SK-N-SH (cell line): Measurements from ENCODE around the gene IDUA. TPM values are rescaled to one million over a fixed set of nuclear protein-coding genes. Genes with fewer than 3 reads are reported as not detected.
"Not testable (repeated sequence)": the region's sequence is repeated elsewhere in the genome, so short reads cannot be mapped to it uniquely, and the experiment has no call there.

ENCODE experiments used
- CTCF ChIA-PET: fragments of 300-600, 350-600 bp; formaldehyde crosslinking; extraction: SDS; loops from one replicate; lab custom pipeline; 2021; lab: Yijun Ruan, JAX
- POLR2A ChIA-PET: fragments of 350-600 bp; sonication (Branson Sonifier 250); formaldehyde crosslinking; extraction: SDS; loops from one replicate; lab custom pipeline; 2020; ENCODE audit warnings: antibody characterized with exemption, inconsistent platforms; lab: Yijun Ruan, JAX
- DNase-seq: peaks from one replicate; pipeline ENCODE4 v3.0.0; 2012
- H2AFZ ChIP-seq: fragments of 200-600 bp; sonication (generic); 2 replicates; pipeline ENCODE4 v1.8.1; 2016; ENCODE audit warnings: antibody characterized with exemption, mild to moderate bottlenecking, low read depth
- H3F3A ChIP-seq: fragments of 200-600 bp; sonication (generic); replicated peaks from 2 replicates; pipeline ENCODE3; 2016; ENCODE audit warnings: antibody characterized with exemption, mild to moderate bottlenecking; ENCODE audit not compliant: insufficient read depth
- H3K27ac ChIP-seq, 2 experiments: fragments of 200-500 bp in 1 of 2; fragments of 200-600 bp in 1 of 2; sonication (Bioruptor generic) in 1 of 2; sonication (generic), shearing (Covaris generic) in 1 of 2; 2 replicates each; pipeline versions ENCODE4 v1.5.1 to v1.6.1; 2014 to 2016; ENCODE audit warnings: low read depth in 2 of 2, inconsistent platforms in 1 of 2, low read length in 1 of 2, mild to moderate bottlenecking in 1 of 2, mixed read lengths in 1 of 2
- H3K27me3 ChIP-seq: fragments of 200-600 bp; sonication (generic), shearing (Covaris generic); 2 replicates; pipeline ENCODE4 v1.6.1; 2016; ENCODE audit warnings: mixed run types; ENCODE audit not compliant: insufficient read depth
- H3K36me3 ChIP-seq, 2 experiments: fragments of 200-500 bp in 1 of 2; fragments of 200-600 bp in 1 of 2; sonication (Bioruptor generic) in 1 of 2; sonication (generic) in 1 of 2; replicated peaks in 1 of 2; 2 replicates each; pipeline versions ENCODE3 to v1.5.1; 2014 to 2016; ENCODE audit warnings: low read length in 1 of 2, mild to moderate bottlenecking in 1 of 2; ENCODE audit not compliant: insufficient read depth in 2 of 2, control insufficient read depth in 1 of 2
- H3K4me1 ChIP-seq, 2 experiments: fragments of 200-500 bp in 1 of 2; fragments of 200-600 bp in 1 of 2; sonication (Bioruptor generic) in 1 of 2; sonication (generic), shearing (Covaris generic) in 1 of 2; 2 replicates each; pipeline versions ENCODE4 v1.5.1 to v1.6.1; 2014 to 2016; ENCODE audit warnings: low read depth in 1 of 2, low read length in 1 of 2, mixed run types in 1 of 2; ENCODE audit not compliant: insufficient read depth in 2 of 2, control insufficient read depth in 1 of 2
- H3K4me2 ChIP-seq: fragments of 200-600 bp; sonication (generic), shearing (Covaris generic); 2 replicates; pipeline ENCODE4 v1.6.1; 2017; ENCODE audit warnings: mixed run types
- H3K4me3 ChIP-seq, 2 experiments: fragments of 200-500 bp in 1 of 2; fragments of 200-600 bp in 1 of 2; sonication (Bioruptor generic) in 1 of 2; sonication (generic), shearing (Covaris generic) in 1 of 2; 2 replicates each; pipeline versions ENCODE4 v1.5.1 to v1.8.1; 2014 to 2016; ENCODE audit warnings: low read depth in 2 of 2, inconsistent platforms in 1 of 2, low read length in 1 of 2, mild to moderate bottlenecking in 1 of 2, mixed read lengths in 1 of 2, moderate library complexity in 1 of 2
- H3K79me2 ChIP-seq: fragments of 200-600 bp; sonication (generic); 2 replicates; pipeline ENCODE4 v1.8.1; 2017; ENCODE audit warnings: mild to moderate bottlenecking; ENCODE audit not compliant: insufficient read depth
- H3K9ac ChIP-seq: fragments of 200-600 bp; sonication (generic); 2 replicates; pipeline ENCODE4 v1.6.1; 2017; ENCODE audit warnings: mixed run types
- H3K9me2 ChIP-seq: fragments of 200-600 bp; sonication (generic); 2 replicates; pipeline ENCODE4 v1.6.1; 2017; ENCODE audit warnings: mixed run types
- H3K9me3 ChIP-seq: fragments of 200-600 bp; sonication (generic); 2 replicates; pipeline ENCODE4 v1.6.1; 2017; ENCODE audit warnings: mixed run types, mild to moderate bottlenecking, moderate library complexity
- H4K20me1 ChIP-seq: fragments of 200-600 bp; sonication (generic); 2 replicates; pipeline ENCODE4 v1.6.1; 2017; ENCODE audit warnings: mild to moderate bottlenecking, mixed run types; ENCODE audit not compliant: insufficient read depth
- EZH2phosphoT487 ChIP-seq: fragments of 200-600 bp; sonication (generic); IDR thresholded peaks from 2 replicates; pipeline ENCODE4 v1.6.1; 2017; ENCODE audit warnings: low read depth, mixed run types, mild to moderate bottlenecking, antibody characterized with exemption, moderate library complexity, borderline replicate concordance
- SIN3A ChIP-seq: IDR thresholded peaks from 2 replicates; pipeline ENCODE4 v1.6.1; 2012; ENCODE audit warnings: low read depth, mild to moderate bottlenecking, low read length, moderate library complexity, borderline replicate concordance
- WGBS: methylation state at CpG from one replicate; pipeline ENCODE4 v1.1.6; 2017; ENCODE audit warnings: low lambda C conversion rate; 5-methylcytosine and 5-hydroxymethylcytosine counted together
- polyA plus RNA-seq, 3 experiments: library from polyadenylated mRNA; depleted of rRNA; stranded (reverse); fragments of >200 nt; gene quantifications; 2 replicates each; pipeline ENCODE4 v1.2.3, GENCODE V29; 2012

The IDUA gene
- polyA plus RNA-seq, 1 of the 3 experiments (the other 2 are of a cell fraction) = 24.4 TPM

DNA sequence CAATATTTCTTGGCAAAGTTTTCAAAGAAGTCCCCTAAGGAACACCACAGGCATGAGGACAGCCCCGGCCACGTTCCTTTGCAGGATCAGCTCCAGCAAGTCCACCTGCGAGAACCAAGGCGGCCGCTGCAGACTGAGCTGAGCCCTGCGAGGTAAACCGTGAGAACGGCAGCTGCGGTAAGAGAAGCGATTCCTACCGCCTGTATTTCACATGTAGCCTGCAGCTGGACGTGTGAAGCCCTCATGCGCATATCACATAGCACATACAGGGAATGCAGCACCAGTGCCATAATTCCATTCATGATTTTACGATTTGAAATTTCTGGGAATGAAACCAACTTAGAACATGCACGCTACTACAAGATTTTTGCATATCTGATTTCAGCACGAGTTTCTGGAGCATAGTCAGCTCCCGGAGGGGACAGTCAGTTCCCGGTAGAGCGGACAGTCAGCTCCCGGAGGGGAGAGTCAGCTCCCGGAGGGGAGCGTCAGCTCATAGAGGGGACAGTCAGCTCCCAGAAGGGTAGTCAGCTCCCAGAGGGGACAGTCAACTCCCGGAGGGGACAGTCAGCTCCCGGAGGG, 66.3 kb downstream of the IDUA start:
- H3K4me1 ChIP-seq = no peaks in the 10 kb centered on the region; a peak in 2 of 4 replicates
- 4% methylated on average over 8 of the region's 24 CpGs for WGBS
- H3K27me3 ChIP-seq = peaks cover 80% of the 10 kb centered on the region
- ChIA-PET POLR2A (interaction anchor here (0.6 kb wide), 1 partner anchor 369 kb away, joined by 3 read pairs; no protein-coding TSS in a partner anchor), CTCF (no interaction called here)
- no peak overlapping the region for H3K9ac ChIP-seq
- H3K4me2 ChIP-seq = peak overlapping the region; percentile 66; the same call in 1 of the 2 replicates
- no peaks in the 10 kb centered on the region for H3F3A ChIP-seq
- H3K4me3 ChIP-seq = no peak overlapping the region
- no peak overlapping the region for H2AFZ ChIP-seq
- no peaks in the 10 kb centered on the region for H3K36me3 ChIP-seq
- no peaks in the 10 kb centered on the region for H3K9me3 ChIP-seq
- no peaks in the 10 kb centered on the region for H4K20me1 ChIP-seq
- DNase-seq = peak; percentile 23
- TF ChIP-seq SIN3A (no peak), EZH2phosphoT487 (peak; percentile 73; the same call in 1 of the 2 replicates)
- H3K79me2 ChIP-seq = no peaks in the 10 kb centered on the region
- no peak overlapping the region for H3K27ac ChIP-seq
- no peaks in the 10 kb centered on the region for H3K9me2 ChIP-seq

GRCh38 chr4:1053891-1054290, 67.0 kb downstream of the IDUA start:
- H3K4me3 ChIP-seq, H3K4me1 ChIP-seq, H3K36me3 ChIP-seq, H2AFZ ChIP-seq, CTCF ChIA-PET, DNase-seq, H3K4me2 ChIP-seq, H3K79me2 ChIP-seq, H3K9ac ChIP-seq, H3K9me2 ChIP-seq, POLR2A ChIA-PET, H3F3A ChIP-seq, H3K27ac ChIP-seq, H4K20me1 ChIP-seq, H3K9me3 ChIP-seq: not testable (repeated sequence)
- peaks cover 87% of the 10 kb centered on the region for H3K27me3 ChIP-seq
- WGBS = 0% methylated on average over 1 of the region's 7 CpGs

Other genes with a start within 250 kb of the IDUA start
- 0.56 and 0.65 TPM in 2 replicates for gene CPLX1, start 160.9 kb upstream of the IDUA start, polyA plus RNA-seq (2012; rRNA removed)
- gene GAK, start 54.7 kb upstream of the IDUA start, polyA plus RNA-seq (2012; rRNA removed) = 35.9 and 36.1 TPM in 2 replicates
- 43.1 and 54.2 TPM in 2 replicates for gene TMEM175, start 54.6 kb upstream of the IDUA start, polyA plus RNA-seq (2012; rRNA removed)
- 10.9 and 11.5 TPM in 2 replicates for gene DGKQ, start 13.5 kb upstream of the IDUA start, polyA plus RNA-seq (2012; rRNA removed)
- gene SLC26A1, start 6.4 kb downstream of the IDUA start, polyA plus RNA-seq (2012; rRNA removed) = 0.05 and 0.08 TPM in 2 replicates
- gene FGFRL1, start 24.6 kb downstream of the IDUA start, polyA plus RNA-seq (2012; rRNA removed) = 18.9 and 22.5 TPM in 2 replicates
- gene RNF212, start 126.5 kb downstream of the IDUA start, polyA plus RNA-seq (2012; rRNA removed) = 7.0 and 9.3 TPM in 2 replicates
- gene SPON2, start 185.5 kb downstream of the IDUA start, polyA plus RNA-seq (2012; rRNA removed) = 11.4 and 14.5 TPM in 2 replicates